GM19438 (cell line): ENCODE results near the gene GRM8.

Experiments used
- ATAC-seq: cut with Tn5 transposase; IDR thresholded peaks from one replicate; pipeline ENCODE4 v1.9.1; 2021; ENCODE audit warnings: low read depth; ENCODE audit not compliant: unreplicated experiment

The GRM8 gene

GRCh38 chr7:127040042-127040441, 212.7 kb downstream of the GRM8 start:
- ATAC-seq: no peak

- no peak for ATAC-seq
These were observed 213.2 kb downstream of the GRM8 start for GRCh38 chr7:127039541-127039940.

- ATAC-seq: no peak
These were observed 217.4 kb downstream of the GRM8 start for GRCh38 chr7:127035203-127035849.

GRCh38 chr7:127034186-127034806, 218.4 kb downstream of the GRM8 start:
- no peak for ATAC-seq

GRCh38 chr7:127029823-127030222, 222.9 kb downstream of the GRM8 start:
- ATAC-seq: no peak

- ATAC-seq: no peak
These were observed 230.9 kb downstream of the GRM8 start for GRCh38 chr7:127021857-127022256.

GRCh38 chr7:127021019-127021738, 231.6 kb downstream of the GRM8 start:
- ATAC-seq: no peak

GRCh38 chr7:127018889-127019288, 233.9 kb downstream of the GRM8 start:
- no peak for ATAC-seq

- no peak for ATAC-seq
These were observed 235.5 kb downstream of the GRM8 start for GRCh38 chr7:127017196-127017595.

GRCh38 chr7:127000725-127001124, 252.0 kb downstream of the GRM8 start:
- no peak for ATAC-seq

- ATAC-seq: no peak
These were observed 256.1 kb downstream of the GRM8 start for GRCh38 chr7:126996659-126997058.

- ATAC-seq: no peak
These were observed 259.0 kb downstream of the GRM8 start for GRCh38 chr7:126993626-126994213.

GRCh38 chr7:126988022-126988421, 264.7 kb downstream of the GRM8 start:
- ATAC-seq: no peak

GRCh38 chr7:126979722-126980121, 273.0 kb downstream of the GRM8 start:
- ATAC-seq: no peak

- ATAC-seq: no peak
These were observed 273.9 kb downstream of the GRM8 start for GRCh38 chr7:126978865-126979264.

- no peak for ATAC-seq
These were observed 279.7 kb downstream of the GRM8 start for GRCh38 chr7:126973066-126973465.

GRCh38 chr7:126972571-126972970, 280.2 kb downstream of the GRM8 start:
- no peak for ATAC-seq

GRCh38 chr7:126959649-126960048, 293.1 kb downstream of the GRM8 start:
- ATAC-seq: no peak

GRCh38 chr7:126958367-126958766, 294.4 kb downstream of the GRM8 start:
- ATAC-seq: no peak

GRCh38 chr7:126957443-126957842, 295.3 kb downstream of the GRM8 start:
- no peak for ATAC-seq

- no peak for ATAC-seq
These were observed 299.3 kb downstream of the GRM8 start for GRCh38 chr7:126953461-126953860.
